Esophagus (tissue), 2 donors: ENCODE data around the gene PEAK1. TPM values are rescaled to one million over a fixed set of nuclear protein-coding genes. Genes with fewer than 3 reads are reported as not detected.
"Not testable (repeated sequence)": the region's sequence is repeated elsewhere in the genome, so short reads cannot be mapped to it uniquely, and the experiment has no call there.

Experiments
- H3K27ac ChIP-seq, 2 donors: one replicate each; pipeline ENCODE4 v1.5.1; 2013; ENCODE audit warnings: low read depth in 2 of 2, mild to moderate bottlenecking in 2 of 2, inconsistent platforms in 1 of 2, low read length in 1 of 2, moderate library complexity in 1 of 2
- H3K27me3 ChIP-seq, 2 donors: one replicate each; pipeline ENCODE4 v1.6.1; 2013; ENCODE audit warnings: low read length in 2 of 2, control low read depth in 1 of 2, mild to moderate bottlenecking in 1 of 2; ENCODE audit not compliant: insufficient read depth in 2 of 2, control insufficient read depth in 1 of 2
- H3K36me3 ChIP-seq, 2 donors: one replicate each; pipeline ENCODE4 v1.6.1; 2013; ENCODE audit warnings: low read length in 1 of 2; ENCODE audit not compliant: control insufficient read depth in 2 of 2, insufficient read depth in 2 of 2
- H3K4me1 ChIP-seq, 2 donors: one replicate each; pipeline ENCODE4 v1.6.1; 2013; ENCODE audit warnings: low read length in 1 of 2; ENCODE audit not compliant: control insufficient read depth in 2 of 2, insufficient read depth in 2 of 2
- H3K4me3 ChIP-seq, 2 donors: one replicate each; pipeline ENCODE4 v1.5.1; 2013; ENCODE audit warnings: low read length in 2 of 2, mild to moderate bottlenecking in 2 of 2, low read depth in 1 of 2, moderate library complexity in 1 of 2
- H3K9me3 ChIP-seq, 2 donors: one replicate each; pipeline ENCODE4 v1.6.1; 2013; ENCODE audit warnings: mild to moderate bottlenecking in 2 of 2, low read depth in 1 of 2, low read length in 1 of 2, moderate library complexity in 1 of 2; ENCODE audit not compliant: control insufficient read depth in 2 of 2, insufficient read depth in 1 of 2
- whole genome bisulfite sequencing, 2 donors: extraction: QIAGEN DNeasy Blood & Tissue Kit; methylation state at CpG; one replicate each; pipeline ENCODE4 v1.1.7; 2013; 5-methylcytosine and 5-hydroxymethylcytosine counted together
- polyA plus RNA-seq, 2 donors: library from polyadenylated mRNA; stranded (reverse); fragments of 200-250 nt; gene quantifications; one replicate each; pipeline ENCODE4 v1.2.3, GENCODE V29; 2013
- donor health status: healthy with polysubstance abuse.
- donor health status: Bipolar disorder and iron deficiency.

PEAK1 gene
- polyA plus RNA-seq, 2 donors = 1.9 to 3.6 TPM

GRCh38 chr15:77181305-77182074 is 238.4 kb downstream of the PEAK1 start:
- Histone ChIP-seq H3K4me1 (no peaks in the 10 kb centered on the region), H3K9me3 (no peaks in the 10 kb centered on the region), H3K4me3 (no peak overlapping the region), H3K27ac (no peak overlapping the region), H3K36me3 (no peaks in the 10 kb centered on the region), H3K27me3 (no peaks in the 10 kb centered on the region)
- 85 to 90% methylated on average over 5 of the region's 5 CpGs for WGBS, 2 donors

- H3K4me3 ChIP-seq = no peak overlapping the region
- no peaks in the 10 kb centered on the region for H3K4me1 ChIP-seq
- H3K27me3 ChIP-seq = no peaks in the 10 kb centered on the region
- no peak overlapping the region for H3K27ac ChIP-seq
- WGBS, 2 donors = 85 to 88% methylated on average over 5 of the region's 5 CpGs
- H3K9me3 ChIP-seq = no peaks in the 10 kb centered on the region
- no peaks in the 10 kb centered on the region for H3K36me3 ChIP-seq
Observed at GRCh38 chr15:77180757-77181156, 239.1 kb downstream of the PEAK1 start.

GRCh38 chr15:77180270-77180669 is 239.6 kb downstream of the PEAK1 start:
- Histone ChIP-seq H3K36me3 (no peaks in the 10 kb centered on the region), H3K27ac (no peak overlapping the region), H3K27me3 (no peaks in the 10 kb centered on the region), H3K4me1 (no peaks in the 10 kb centered on the region), H3K9me3 (no peaks in the 10 kb centered on the region), H3K4me3 (no peak overlapping the region)
- 95% methylated on average over 6 of the region's 6 CpGs for WGBS, 2 donors

GRCh38 chr15:77179541-77179998 is 240.3 kb downstream of the PEAK1 start:
- no peaks in the 10 kb centered on the region for H3K27me3 ChIP-seq
- H3K4me1 ChIP-seq = no peaks in the 10 kb centered on the region
- H3K27ac ChIP-seq = no peak overlapping the region
- H3K9me3 ChIP-seq = no peaks in the 10 kb centered on the region
- no peak overlapping the region for H3K4me3 ChIP-seq
- H3K36me3 ChIP-seq = no peaks in the 10 kb centered on the region

GRCh38 chr15:77178411-77178810 is 241.5 kb downstream of the PEAK1 start:
- Histone ChIP-seq H3K27ac (no peak overlapping the region), H3K4me1 (no peaks in the 10 kb centered on the region), H3K27me3 (no peaks in the 10 kb centered on the region), H3K9me3 (no peaks in the 10 kb centered on the region), H3K36me3 (no peaks in the 10 kb centered on the region), H3K4me3 (no peak overlapping the region)

- WGBS, 2 donors = 100% methylated on average over 1 of the region's 1 CpG; no CpG with 5 or more reads in 1 of the 2 donors
- H3K9me3 ChIP-seq, H3K4me1 ChIP-seq, H3K36me3 ChIP-seq, H3K4me3 ChIP-seq, H3K27me3 ChIP-seq, H3K27ac ChIP-seq: not testable (repeated sequence)
Observed at GRCh38 chr15:77176148-77176547, 243.8 kb downstream of the PEAK1 start.

- no peaks in the 10 kb centered on the region for H3K4me1 ChIP-seq
- H3K4me3 ChIP-seq = no peak overlapping the region
- no peaks in the 10 kb centered on the region for H3K36me3 ChIP-seq
- no peak overlapping the region for H3K27ac ChIP-seq
- 24 to 60% methylated on average over 1 of the region's 1 CpG for WGBS, 2 donors
- H3K9me3 ChIP-seq = no peaks in the 10 kb centered on the region
- no peaks in the 10 kb centered on the region for H3K27me3 ChIP-seq
Observed at GRCh38 chr15:77173487-77173886, 246.4 kb downstream of the PEAK1 start.

GRCh38 chr15:77171221-77171967 is 248.5 kb downstream of the PEAK1 start:
- H3K27ac ChIP-seq = no peak overlapping the region
- no peaks in the 10 kb centered on the region for H3K9me3 ChIP-seq
- WGBS, 2 donors = 94 to 97% methylated on average over 2 of the region's 2 CpGs
- H3K27me3 ChIP-seq = no peaks in the 10 kb centered on the region
- no peaks in the 10 kb centered on the region for H3K4me1 ChIP-seq
- H3K4me3 ChIP-seq = no peak overlapping the region
- H3K36me3 ChIP-seq = no peaks in the 10 kb centered on the region

- Histone ChIP-seq H3K27ac (no peak overlapping the region), H3K36me3 (no peaks in the 10 kb centered on the region), H3K9me3 (no peaks in the 10 kb centered on the region), H3K27me3 (no peaks in the 10 kb centered on the region), H3K4me3 (no peak overlapping the region), H3K4me1 (peaks cover 0 to 3% of the 10 kb centered on the region in 2 donors)
- 60 to 75% methylated on average over 3 of the region's 3 CpGs for WGBS, 2 donors
Observed at GRCh38 chr15:77168616-77169015, 251.3 kb downstream of the PEAK1 start.

GRCh38 chr15:77168141-77168540 is 251.8 kb downstream of the PEAK1 start:
- H3K27me3 ChIP-seq = no peaks in the 10 kb centered on the region
- WGBS, 2 donors = 74 to 75% methylated on average over 5 of the region's 5 CpGs
- no peaks in the 10 kb centered on the region for H3K36me3 ChIP-seq
- H3K4me3 ChIP-seq = no peak overlapping the region
- H3K4me1 ChIP-seq = peaks cover 0 to 3% of the 10 kb centered on the region in 2 donors
- no peaks in the 10 kb centered on the region for H3K9me3 ChIP-seq
- no peak overlapping the region for H3K27ac ChIP-seq
